Erythroblast (primary cell): Measurements from ENCODE around the gene MEAF6.

Source experiments
- GATA1 ChIP-seq: IDR thresholded peaks from 2 replicates; pipeline ENCODE4 v1.6.1; 2011; ENCODE audit warnings: low read depth, mild to moderate bottlenecking, control low read depth, low read length, moderate library complexity
- POLR2A ChIP-seq: IDR thresholded peaks from 2 replicates; pipeline ENCODE4 v1.6.1; 2011; ENCODE audit warnings: mild to moderate bottlenecking, low read length

DNA sequence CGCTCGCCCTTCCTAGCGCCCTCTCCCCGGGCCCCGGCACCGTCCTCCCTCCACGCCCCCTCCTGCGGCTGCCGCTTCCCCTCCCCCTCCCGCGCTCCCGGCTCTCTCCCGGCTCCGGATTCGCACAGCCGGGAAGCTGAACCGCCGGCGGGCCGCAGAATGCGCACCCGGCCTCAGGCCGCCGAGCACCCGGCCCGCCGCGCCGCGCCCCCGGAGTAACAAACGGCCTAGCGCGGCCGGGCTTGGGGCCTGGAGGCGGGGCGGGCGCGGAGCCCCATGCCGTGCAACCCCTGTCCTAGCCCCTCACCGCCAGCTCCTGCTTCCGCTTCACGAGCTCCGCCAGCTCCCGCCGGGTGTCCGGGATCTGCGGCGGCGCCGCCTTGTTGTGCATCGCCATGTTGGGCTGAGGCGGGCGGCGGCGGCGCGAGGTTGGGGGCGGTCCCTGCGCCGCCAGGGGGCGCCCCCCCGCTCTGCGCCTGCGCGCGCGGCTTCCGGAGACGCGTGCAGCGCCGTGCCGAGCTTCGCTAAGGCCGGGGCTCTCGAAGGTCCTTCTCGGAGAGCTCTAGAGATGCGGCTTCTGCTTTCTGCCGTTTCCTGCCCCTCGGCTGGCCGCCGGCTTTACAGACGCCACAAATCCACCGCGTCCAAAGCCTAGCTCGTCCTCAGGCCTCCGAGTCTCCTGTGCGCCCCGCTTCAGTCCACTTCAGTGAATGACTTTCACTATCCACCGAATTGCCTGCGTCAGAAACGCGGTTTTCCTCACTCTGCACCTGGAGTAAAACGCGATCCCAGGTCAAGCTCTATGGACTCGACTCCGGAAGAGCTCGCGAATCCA lies at the start of gene MEAF6:
- TF ChIP-seq POLR2A (peak; percentile 87), GATA1 (no peak)
